Epithelial cell of esophagus (primary cell): ENCODE measurements around the gene NISCH.
A peak's percentile ranks its signal among the peaks of the same experiment; 100 is the strongest.

Experiments
- DNase-seq: peaks from one replicate; pipeline ENCODE4 v3.0.0; 2010; ENCODE audit warnings: low read depth
- H3K4me3 ChIP-seq: 2 replicates; pipeline ENCODE4 v1.5.1; 2011; ENCODE audit warnings: mild to moderate bottlenecking, low read length, control low read depth
- TF ChIP-seq, protein P1 (sequence below): IDR thresholded peaks from 2 replicates; pipeline ENCODE4 v1.5.1; 2011; ENCODE audit warnings: low read depth, mild to moderate bottlenecking, low read length, control low read depth, inconsistent platforms; ENCODE audit not compliant: insufficient read depth; ENCODE audit errors: missing control alignments

Gene NISCH

DNA sequence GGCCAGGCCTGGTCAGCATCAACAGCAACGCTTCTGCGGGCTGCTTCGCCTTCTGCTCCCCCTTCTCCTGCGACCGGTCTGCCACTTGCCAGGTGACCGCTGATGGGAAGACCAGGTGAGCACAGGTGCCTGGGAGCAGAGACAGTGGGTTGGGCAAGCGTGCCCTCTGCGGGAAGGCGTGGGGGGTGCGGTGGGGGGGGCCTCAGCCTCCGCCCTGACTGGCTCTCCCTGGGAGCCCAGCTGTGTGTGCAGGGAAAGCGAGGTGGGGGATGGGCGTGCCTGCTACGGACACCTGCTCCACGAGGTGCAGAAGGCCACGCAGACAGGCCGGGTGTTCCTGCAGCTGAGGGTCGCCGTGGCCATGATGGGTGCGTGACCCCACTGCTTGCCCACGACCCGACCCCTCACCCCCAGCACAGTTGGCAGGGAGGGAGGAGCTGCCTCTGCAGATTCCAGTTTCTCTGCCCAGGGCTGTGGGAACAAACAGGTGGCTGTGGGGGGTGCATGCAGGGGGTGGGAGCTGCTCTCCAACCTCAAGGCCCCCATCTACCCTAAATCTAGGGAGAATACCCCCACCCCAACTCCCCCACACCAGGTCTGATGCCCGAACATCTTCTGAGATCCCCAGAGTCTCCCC lies 48.5 kb downstream of the NISCH start:
- no peak overlapping the region for H3K4me3 ChIP-seq
- TF ChIP-seq, protein P1, sequence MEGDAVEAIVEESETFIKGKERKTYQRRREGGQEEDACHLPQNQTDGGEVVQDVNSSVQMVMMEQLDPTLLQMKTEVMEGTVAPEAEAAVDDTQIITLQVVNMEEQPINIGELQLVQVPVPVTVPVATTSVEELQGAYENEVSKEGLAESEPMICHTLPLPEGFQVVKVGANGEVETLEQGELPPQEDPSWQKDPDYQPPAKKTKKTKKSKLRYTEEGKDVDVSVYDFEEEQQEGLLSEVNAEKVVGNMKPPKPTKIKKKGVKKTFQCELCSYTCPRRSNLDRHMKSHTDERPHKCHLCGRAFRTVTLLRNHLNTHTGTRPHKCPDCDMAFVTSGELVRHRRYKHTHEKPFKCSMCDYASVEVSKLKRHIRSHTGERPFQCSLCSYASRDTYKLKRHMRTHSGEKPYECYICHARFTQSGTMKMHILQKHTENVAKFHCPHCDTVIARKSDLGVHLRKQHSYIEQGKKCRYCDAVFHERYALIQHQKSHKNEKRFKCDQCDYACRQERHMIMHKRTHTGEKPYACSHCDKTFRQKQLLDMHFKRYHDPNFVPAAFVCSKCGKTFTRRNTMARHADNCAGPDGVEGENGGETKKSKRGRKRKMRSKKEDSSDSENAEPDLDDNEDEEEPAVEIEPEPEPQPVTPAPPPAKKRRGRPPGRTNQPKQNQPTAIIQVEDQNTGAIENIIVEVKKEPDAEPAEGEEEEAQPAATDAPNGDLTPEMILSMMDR = no peak
- DNase-seq = no peak

DNA sequence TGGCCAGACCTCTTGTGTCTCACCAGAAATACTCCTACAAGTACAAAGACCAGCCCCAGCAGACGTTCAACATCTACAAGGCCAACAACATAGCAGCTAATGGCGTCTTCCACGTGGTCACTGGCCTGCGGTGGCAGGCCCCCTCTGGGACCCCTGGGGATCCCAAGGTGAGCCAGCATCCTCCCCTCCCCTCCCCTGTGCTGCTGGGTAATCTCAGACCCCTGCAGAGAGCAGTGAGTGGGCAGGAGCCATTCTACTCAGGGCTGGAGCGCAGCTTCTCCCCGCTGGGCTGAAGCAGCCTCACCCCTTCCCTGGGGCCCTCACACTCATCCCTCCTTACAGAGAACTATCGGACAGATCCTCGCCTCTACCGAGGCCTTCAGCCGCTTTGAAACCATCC lies 49.6 kb downstream of the NISCH start:
- TF ChIP-seq, protein P1 = no peak
- H3K4me3 ChIP-seq = no peak overlapping the region
- no peak for DNase-seq

GRCh38 chr3:52506266-52506966 lies 51.0 kb downstream of the NISCH start:
- DNase-seq = no peak
- no peak overlapping the region for H3K4me3 ChIP-seq
- TF ChIP-seq, protein P1 = no peak

- peak; percentile 76 for DNase-seq
- no peak overlapping the region for H3K4me3 ChIP-seq
- TF ChIP-seq, protein P1 = no peak
Measured at GRCh38 chr3:52507359-52507758, 52.0 kb downstream of the NISCH start.

- DNase-seq = no peak
- TF ChIP-seq, protein P1 = no peak
- no peak overlapping the region for H3K4me3 ChIP-seq
Measured at GRCh38 chr3:52509753-52510328, 54.4 kb downstream of the NISCH start.

- H3K4me3 ChIP-seq = no peak overlapping the region
- TF ChIP-seq, protein P1 = no peak
Measured at GRCh38 chr3:52511509-52511908, 56.1 kb downstream of the NISCH start.

More at GRCh38 chr3:52511509-52511908, 56.1 kb downstream of the NISCH start:
- no peak for DNase-seq
